ENCODE data around the gene KLK8. TPM values are rescaled to one million over a fixed set of nuclear protein-coding genes. Genes with fewer than 3 reads are reported as not detected.

Gene KLK8
- total and polyA plus RNA-seq, 4 donors, result not detected

- peaks cover 0 to 13% (median 5%) of the 10 kb centered on the region in 4 donors for H3K4me1 ChIP-seq (ENCODE audit: control insufficient read depth in 4 of 4, insufficient read depth in 4 of 4, low read length in 3 of 4)
- peaks cover 0 to 4% (median 3%) of the 10 kb centered on the region in 4 donors for H3K27me3 ChIP-seq (ENCODE audit: control insufficient read depth in 4 of 4, insufficient read depth in 4 of 4, low read length in 3 of 4)
- H3K4me3 ChIP-seq (ENCODE audit: low read depth in 1 of 3, low read length in 3 of 3), result peak overlapping the region in 1 of 3 donors; percentile 27
- H3K9me3 ChIP-seq (ENCODE audit: control insufficient read depth in 4 of 4, low read length in 3 of 4), result no peaks in the 10 kb centered on the region
- H3K9ac ChIP-seq (ENCODE audit: low read depth in 1 of 2, low read length in 2 of 2), result no peak overlapping the region
- no peak overlapping the region for H3K27ac ChIP-seq (ENCODE audit: low read depth in 1 of 2, low read length in 2 of 2)
- DNase-seq (ENCODE audit: low spot score), result no peak
- 3% methylated on average over 68 of the region's 68 CpGs for WGBS
- H3K36me3 ChIP-seq (ENCODE audit: control insufficient read depth in 4 of 4, insufficient read depth in 3 of 4, low read depth in 1 of 4, low read length in 3 of 4), result no peaks in the 10 kb centered on the region
- TF ChIP-seq EGR1 (IDR thresholded peaks at IDR 0.05; ENCODE audit: low read depth in 2 of 2), result no peak
- TF ChIP-seq FOXA1 (IDR thresholded peaks at IDR 0.05), result no peak
- TF ChIP-seq RAD21 (IDR thresholded peaks at IDR 0.05), result no peak
- no peak for TF ChIP-seq YY1 (IDR thresholded peaks at IDR 0.05)
- no peak for TF ChIP-seq TAF1 (conservative IDR thresholded peaks at IDR 0.05)
- TF ChIP-seq CTCF (IDR thresholded peaks at IDR 0.05; ENCODE audit: low read depth, low read length, missing input control), result no peak
- TF ChIP-seq ATF3 (IDR thresholded peaks at IDR 0.05), result no peak
- no peak for TF ChIP-seq FOXA2 (IDR thresholded peaks at IDR 0.05)
- TF ChIP-seq SP1 (IDR thresholded peaks at IDR 0.05), result no peak
- TF ChIP-seq GABPA (IDR thresholded peaks at IDR 0.05 in 1 of 2, conservative IDR thresholded peaks at IDR 0.05 in 1 of 2), result no peak
- no peak for TF ChIP-seq MAX (IDR thresholded peaks at IDR 0.05)
- no peak for TF ChIP-seq JUND (IDR thresholded peaks at IDR 0.05)
- TF ChIP-seq HNF4A (conservative IDR thresholded peaks at IDR 0.05), result no peak
- TF ChIP-seq NR2F2 (IDR thresholded peaks at IDR 0.05), result no peak
Observed at GRCh38 chr19:51018745-51019543, 17.5 kb upstream of the KLK8 start.

- WGBS, result 3% methylated on average over 68 of the region's 68 CpGs
- H3K4me3 ChIP-seq (ENCODE audit: low read depth in 1 of 3, low read length in 3 of 3), result no peak overlapping the region
- H3K4me1 ChIP-seq (ENCODE audit: control insufficient read depth in 4 of 4, insufficient read depth in 4 of 4, low read length in 3 of 4), result peaks cover 0 to 13% (median 5%) of the 10 kb centered on the region in 4 donors
- no peaks in the 10 kb centered on the region for H3K36me3 ChIP-seq (ENCODE audit: control insufficient read depth in 4 of 4, insufficient read depth in 3 of 4, low read depth in 1 of 4, low read length in 3 of 4)
- no peak overlapping the region for H3K27ac ChIP-seq (ENCODE audit: low read depth in 1 of 2, low read length in 2 of 2)
- no peak overlapping the region for H3K9ac ChIP-seq (ENCODE audit: low read depth in 1 of 2, low read length in 2 of 2)
- TF ChIP-seq GABPA (IDR thresholded peaks at IDR 0.05 in 1 of 2, conservative IDR thresholded peaks at IDR 0.05 in 1 of 2), result no peak
- peak; percentile 42 for TF ChIP-seq CTCF (IDR thresholded peaks at IDR 0.05; ENCODE audit: low read depth, low read length, missing input control)
- TF ChIP-seq RAD21 (IDR thresholded peaks at IDR 0.05), result peak in 1 of 2 donors; percentile 19
- no peaks in the 10 kb centered on the region for H3K9me3 ChIP-seq (ENCODE audit: control insufficient read depth in 4 of 4, low read length in 3 of 4)
- DNase-seq (ENCODE audit: low spot score), result peak; percentile 64
- H3K27me3 ChIP-seq (ENCODE audit: control insufficient read depth in 4 of 4, insufficient read depth in 4 of 4, low read length in 3 of 4), result peaks cover 0 to 4% (median 3%) of the 10 kb centered on the region in 4 donors
Observed at GRCh38 chr19:51016798-51017683, 15.6 kb upstream of the KLK8 start.

Measured in liver (tissue), 9 donors.